HCT116 (cell line): ENCODE measurements around the gene PKD2L1. TPM values are rescaled to one million over a fixed set of nuclear protein-coding genes. Genes with fewer than 3 reads are reported as not detected.

Experiments used
- ATAC-seq: fragments of 200-7000 bp; cut with Tn5 transposase; 2 replicates; pipeline ENCODE4 v1.9.1; 2020; ENCODE audit warnings: mild to moderate bottlenecking, moderate library complexity
- BruUV-seq: library from RNA; stranded (reverse); fragments of 400-500 nt; replicated peaks from 2 replicates; lab custom pipeline; 2021; lab: Mats Ljungman, UMichigan
- CTCF ChIA-PET: fragments of 300-600 bp; sonication (Branson Sonifier 250); formaldehyde crosslinking; loops from one replicate; lab custom pipeline; 2021; ENCODE audit warnings: antibody characterized with exemption; lab: Charles Lee
- POLR2A ChIA-PET: fragments of 300-600, 350-600 bp; sonication (Branson Sonifier 250); formaldehyde crosslinking; loops from one replicate; lab custom pipeline; 2021; ENCODE audit warnings: antibody characterized with exemption; lab: Charles Lee
- RAD21 ChIA-PET, 2 experiments: fragments of 300-600 bp; sonication (Branson Sonifier 250); formaldehyde crosslinking; loops; one replicate each; lab custom pipeline; 2023; ENCODE audit warnings: low total read pairs in 2 of 2; ENCODE audit not compliant: uncharacterized antibody in 2 of 2, unreplicated experiment in 2 of 2, low non-redundant PET in 1 of 2; lab: Charles Lee
- DNase-seq: peaks from one replicate; pipeline ENCODE4 v3.0.0-alpha.2; 2010; ENCODE audit warnings: low read depth, low spot score
- H2AFZ ChIP-seq: fragments of 200-600 bp; shearing (Covaris generic), sonication (generic); 2 replicates; pipeline ENCODE4 v1.6.1; 2017; ENCODE audit warnings: low read depth, mixed run types, mixed read lengths, antibody characterized with exemption, low read length; ENCODE audit not compliant: poor library complexity, severe bottlenecking
- H3K27ac ChIP-seq: 2 replicates; pipeline ENCODE4 v1.5.1; 2012; ENCODE audit warnings: low read depth, low read length
- H3K27me3 ChIP-seq: fragments of 200-600 bp; sonication (generic); 2 replicates; pipeline ENCODE4 v1.6.1; 2016; ENCODE audit warnings: mixed run types, low read length, mixed read lengths; ENCODE audit not compliant: insufficient read depth
- H3K36me3 ChIP-seq, 2 experiments: fragments of 200-500 bp in 1 of 2; fragments of 200-600 bp in 1 of 2; sonication (Bioruptor generic) in 1 of 2; sonication (generic) in 1 of 2; 2 replicates each; pipeline versions ENCODE4 v1.5.1 to v1.6.1; 2014 to 2016; ENCODE audit warnings: low read length in 2 of 2, inconsistent platforms in 1 of 2, mixed read lengths in 1 of 2, mixed run types in 1 of 2; ENCODE audit not compliant: insufficient read depth in 2 of 2, control insufficient read depth in 1 of 2
- H3K4me1 ChIP-seq, 2 experiments: fragments of 200-600 bp in 1 of 2; sonication (generic) in 1 of 2; 2 replicates each; pipeline versions ENCODE4 v1.5.1 to v1.6.1; 2012 to 2017; ENCODE audit warnings: low read length in 2 of 2, inconsistent platforms in 1 of 2, mild to moderate bottlenecking in 1 of 2, mixed read lengths in 1 of 2, mixed run types in 1 of 2, moderate library complexity in 1 of 2; ENCODE audit not compliant: insufficient read depth in 2 of 2, control insufficient read depth in 1 of 2
- H3K4me2 ChIP-seq: fragments of 200-600 bp; sonication (generic); 2 replicates; pipeline ENCODE4 v1.6.1; 2017; ENCODE audit warnings: mixed run types, low read length, mixed read lengths
- H3K4me3 ChIP-seq, 2 experiments: fragments of 200-600 bp in 1 of 2; sonication (generic) in 1 of 2; replicated peaks in 1 of 2; 2 replicates each; pipeline ENCODE4 v1.5.1; 2011 to 2016; ENCODE audit warnings: low read length in 2 of 2, control low read depth in 1 of 2, low read depth in 1 of 2, mild to moderate bottlenecking in 1 of 2, mixed read lengths in 1 of 2, mixed run types in 1 of 2
- H3K79me2 ChIP-seq: fragments of 200-600 bp; sonication (generic); 2 replicates; pipeline ENCODE4 v1.6.1; 2017; ENCODE audit warnings: mild to moderate bottlenecking, mixed run types, low read length, moderate library complexity, mixed read lengths; ENCODE audit not compliant: insufficient read depth
- H3K9ac ChIP-seq: fragments of 200-600 bp; sonication (generic); 2 replicates; pipeline ENCODE4 v1.6.1; 2016; ENCODE audit warnings: low read length, mixed read lengths
- H3K9me2 ChIP-seq: fragments of 200-600 bp; sonication (generic), shearing (Covaris generic); 2 replicates; pipeline ENCODE4 v1.6.1; 2017; ENCODE audit warnings: mixed run types, mild to moderate bottlenecking, moderate library complexity; ENCODE audit not compliant: insufficient read depth
- H3K9me3 ChIP-seq, 2 experiments: fragments of 200-500 bp in 1 of 2; fragments of 200-600 bp in 1 of 2; sonication (Bioruptor generic) in 1 of 2; sonication (generic) in 1 of 2; 2 replicates each; pipeline ENCODE4 v1.6.1; 2014 to 2017; ENCODE audit warnings: low read length in 2 of 2, mixed read lengths in 2 of 2, inconsistent platforms in 1 of 2, low read depth in 1 of 2, mild to moderate bottlenecking in 1 of 2, mixed run types in 1 of 2, moderate library complexity in 1 of 2; ENCODE audit not compliant: control insufficient read depth in 1 of 2, insufficient read depth in 1 of 2
- H4K20me1 ChIP-seq: fragments of 200-600 bp; sonication (generic), shearing (Covaris generic); 2 replicates; pipeline ENCODE4 v1.6.1; 2017; ENCODE audit warnings: mixed run types, mild to moderate bottlenecking, moderate library complexity; ENCODE audit not compliant: insufficient read depth
- CBX3 ChIP-seq: IDR thresholded peaks from 2 replicates; pipeline ENCODE4 v1.6.1; 2012; ENCODE audit warnings: low read depth
- CEBPB ChIP-seq: IDR thresholded peaks from 2 replicates; pipeline ENCODE4 v1.6.1; 2012; ENCODE audit warnings: low read depth
- EGR1 ChIP-seq: IDR thresholded peaks from 2 replicates; pipeline ENCODE4 v1.6.1; 2012; ENCODE audit warnings: low read depth
- ELF1 ChIP-seq: IDR thresholded peaks from 2 replicates; pipeline ENCODE4 v1.6.1; 2012; ENCODE audit warnings: low read depth, borderline replicate concordance
- EZH2phosphoT487 ChIP-seq: fragments of 200-600 bp; IDR thresholded peaks from 2 replicates; pipeline ENCODE4 v1.6.1; 2018; ENCODE audit warnings: antibody characterized with exemption, borderline replicate concordance
- FOSL1 ChIP-seq: IDR thresholded peaks from 2 replicates; pipeline ENCODE4 v1.6.1; 2012; ENCODE audit warnings: low read depth
- JUND ChIP-seq: IDR thresholded peaks from 2 replicates; pipeline ENCODE4 v1.6.1; 2012
- POLR2A ChIP-seq: IDR thresholded peaks from 2 replicates; pipeline ENCODE4 v1.7.0; 2011; ENCODE audit warnings: borderline replicate concordance; ENCODE audit not compliant: insufficient read depth, insufficient read length; ENCODE audit errors: extremely low read depth
- POLR2AphosphoS5 ChIP-seq: IDR thresholded peaks from 2 replicates; pipeline ENCODE4 v1.6.1; 2011; ENCODE audit warnings: mild to moderate bottlenecking, low read depth, low read length, moderate library complexity
- RAD21 ChIP-seq: IDR thresholded peaks from 2 replicates; pipeline ENCODE4 v1.6.1; 2012; ENCODE audit warnings: low read depth, mild to moderate bottlenecking
- SIN3A ChIP-seq: IDR thresholded peaks from 2 replicates; pipeline ENCODE4 v1.6.1; 2012; ENCODE audit warnings: low read depth
- SRF ChIP-seq: IDR thresholded peaks from 2 replicates; pipeline ENCODE4 v1.6.1; 2012; ENCODE audit warnings: low read depth
- TCF7L2 ChIP-seq: IDR thresholded peaks from 2 replicates; pipeline ENCODE4 v1.7.0; 2011; ENCODE audit warnings: borderline replicate concordance, inconsistent platforms; ENCODE audit not compliant: insufficient read depth, insufficient read length; ENCODE audit errors: extremely low read depth
- YY1 ChIP-seq: IDR thresholded peaks from 2 replicates; pipeline ENCODE4 v1.6.1; 2011; ENCODE audit warnings: low read length, low read depth, moderate library complexity, mild to moderate bottlenecking; ENCODE audit not compliant: insufficient replicate concordance; ENCODE audit errors: extremely low read depth
- ZNF274 ChIP-seq: fragments of 200-500 bp; sonication (Bioruptor generic); IDR thresholded peaks from 2 replicates; pipeline ENCODE4 v1.6.1; 2014; ENCODE audit warnings: mild to moderate bottlenecking, low read depth, low read length, inconsistent platforms
- intact Hi-C: fragments of 100-400 bp; cut with micrococcal nuclease; formaldehyde crosslinking; loops from 2 replicates; pipeline ENCODE4 v1.10.0; 2022
- total RNA-seq: library from RNA; stranded (reverse); gene quantifications from one replicate; pipeline ENCODE4 v1.2.1, GENCODE V29; 2021; ENCODE audit not compliant: unreplicated experiment
- TF ChIP-seq, protein P1 (sequence below), 3 experiments: fragments of 200-600 bp in 1 of 3; sonication (generic) in 1 of 3; IDR thresholded peaks in 2 of 3; conservative IDR thresholded peaks in 1 of 3; 2 replicates each; pipeline ENCODE4 v1.5.1; 2012 to 2017; ENCODE audit warnings: low read depth in 2 of 3, low read length in 2 of 3, antibody characterized with exemption in 1 of 3, borderline replicate concordance in 1 of 3, control low read depth in 1 of 3, mild to moderate bottlenecking in 1 of 3, mixed read lengths in 1 of 3, mixed run types in 1 of 3, moderate library complexity in 1 of 3; ENCODE audit not compliant: insufficient read depth in 1 of 3
- TF ChIP-seq, protein P2 (sequence below): IDR thresholded peaks from 2 replicates; pipeline ENCODE4 v1.6.1; 2012; ENCODE audit warnings: low read depth
- TF ChIP-seq, protein P3 (sequence below): IDR thresholded peaks from 2 replicates; pipeline ENCODE4 v1.6.1; 2011; ENCODE audit warnings: mild to moderate bottlenecking, low read length, moderate library complexity; ENCODE audit not compliant: insufficient replicate concordance; ENCODE audit errors: extremely low read depth
- TF ChIP-seq, protein P4 (sequence below): IDR thresholded peaks from 2 replicates; pipeline ENCODE4 v1.6.1; 2012

Gene PKD2L1
- total RNA-seq, 1 experiment from 2014 or later, result 0.17 TPM

DNA sequence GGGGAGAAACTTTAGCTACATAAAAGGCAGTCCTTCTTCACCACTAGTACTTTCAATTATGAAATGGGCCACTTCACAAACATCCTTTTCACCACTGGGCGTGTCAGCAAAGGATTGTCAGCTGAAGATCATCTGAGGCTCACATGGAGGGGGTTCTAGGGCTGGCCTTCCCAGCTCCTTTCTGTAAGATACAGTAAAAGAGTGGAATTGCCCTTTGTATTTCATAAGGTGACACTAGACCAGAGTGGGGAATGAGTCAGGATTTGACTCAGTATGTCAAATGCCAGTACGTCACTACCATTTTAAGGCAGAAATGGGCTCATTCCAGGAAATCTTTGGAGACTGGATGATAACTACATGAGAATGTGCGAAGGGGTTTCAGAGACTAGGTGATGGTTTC lies 22.3 kb downstream of the PKD2L1 start:
- POLR2A ChIA-PET, result no interaction called here
- no TSS peak for BruUV-seq
- ATAC-seq (no peak), DNase-seq (no peak)
- no peak for TF ChIP-seq RAD21
- TF ChIP-seq, protein P1, sequence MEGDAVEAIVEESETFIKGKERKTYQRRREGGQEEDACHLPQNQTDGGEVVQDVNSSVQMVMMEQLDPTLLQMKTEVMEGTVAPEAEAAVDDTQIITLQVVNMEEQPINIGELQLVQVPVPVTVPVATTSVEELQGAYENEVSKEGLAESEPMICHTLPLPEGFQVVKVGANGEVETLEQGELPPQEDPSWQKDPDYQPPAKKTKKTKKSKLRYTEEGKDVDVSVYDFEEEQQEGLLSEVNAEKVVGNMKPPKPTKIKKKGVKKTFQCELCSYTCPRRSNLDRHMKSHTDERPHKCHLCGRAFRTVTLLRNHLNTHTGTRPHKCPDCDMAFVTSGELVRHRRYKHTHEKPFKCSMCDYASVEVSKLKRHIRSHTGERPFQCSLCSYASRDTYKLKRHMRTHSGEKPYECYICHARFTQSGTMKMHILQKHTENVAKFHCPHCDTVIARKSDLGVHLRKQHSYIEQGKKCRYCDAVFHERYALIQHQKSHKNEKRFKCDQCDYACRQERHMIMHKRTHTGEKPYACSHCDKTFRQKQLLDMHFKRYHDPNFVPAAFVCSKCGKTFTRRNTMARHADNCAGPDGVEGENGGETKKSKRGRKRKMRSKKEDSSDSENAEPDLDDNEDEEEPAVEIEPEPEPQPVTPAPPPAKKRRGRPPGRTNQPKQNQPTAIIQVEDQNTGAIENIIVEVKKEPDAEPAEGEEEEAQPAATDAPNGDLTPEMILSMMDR (IDR thresholded peaks at IDR 0.05 in 2 of 3, conservative IDR thresholded peaks at IDR 0.05 in 1 of 3; ENCODE audit: borderline replicate concordance in 1 of 3, insufficient read depth in 1 of 3, low read depth in 2 of 3, low read length in 2 of 3), result no peak
- TF ChIP-seq SRF, result no peak
- TF ChIP-seq POLR2A, result no peak
- TF ChIP-seq EGR1, result no peak
- TF ChIP-seq TCF7L2, result no peak
- no peak for TF ChIP-seq POLR2AphosphoS5
- TF ChIP-seq, protein P2, sequence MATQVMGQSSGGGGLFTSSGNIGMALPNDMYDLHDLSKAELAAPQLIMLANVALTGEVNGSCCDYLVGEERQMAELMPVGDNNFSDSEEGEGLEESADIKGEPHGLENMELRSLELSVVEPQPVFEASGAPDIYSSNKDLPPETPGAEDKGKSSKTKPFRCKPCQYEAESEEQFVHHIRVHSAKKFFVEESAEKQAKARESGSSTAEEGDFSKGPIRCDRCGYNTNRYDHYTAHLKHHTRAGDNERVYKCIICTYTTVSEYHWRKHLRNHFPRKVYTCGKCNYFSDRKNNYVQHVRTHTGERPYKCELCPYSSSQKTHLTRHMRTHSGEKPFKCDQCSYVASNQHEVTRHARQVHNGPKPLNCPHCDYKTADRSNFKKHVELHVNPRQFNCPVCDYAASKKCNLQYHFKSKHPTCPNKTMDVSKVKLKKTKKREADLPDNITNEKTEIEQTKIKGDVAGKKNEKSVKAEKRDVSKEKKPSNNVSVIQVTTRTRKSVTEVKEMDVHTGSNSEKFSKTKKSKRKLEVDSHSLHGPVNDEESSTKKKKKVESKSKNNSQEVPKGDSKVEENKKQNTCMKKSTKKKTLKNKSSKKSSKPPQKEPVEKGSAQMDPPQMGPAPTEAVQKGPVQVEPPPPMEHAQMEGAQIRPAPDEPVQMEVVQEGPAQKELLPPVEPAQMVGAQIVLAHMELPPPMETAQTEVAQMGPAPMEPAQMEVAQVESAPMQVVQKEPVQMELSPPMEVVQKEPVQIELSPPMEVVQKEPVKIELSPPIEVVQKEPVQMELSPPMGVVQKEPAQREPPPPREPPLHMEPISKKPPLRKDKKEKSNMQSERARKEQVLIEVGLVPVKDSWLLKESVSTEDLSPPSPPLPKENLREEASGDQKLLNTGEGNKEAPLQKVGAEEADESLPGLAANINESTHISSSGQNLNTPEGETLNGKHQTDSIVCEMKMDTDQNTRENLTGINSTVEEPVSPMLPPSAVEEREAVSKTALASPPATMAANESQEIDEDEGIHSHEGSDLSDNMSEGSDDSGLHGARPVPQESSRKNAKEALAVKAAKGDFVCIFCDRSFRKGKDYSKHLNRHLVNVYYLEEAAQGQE, result no peak
- TF ChIP-seq SIN3A, result no peak
- no peak for TF ChIP-seq FOSL1
- no peak for TF ChIP-seq ELF1
- no peak for TF ChIP-seq CEBPB
- TF ChIP-seq ZNF274, result no peak
- TF ChIP-seq YY1, result no peak
- TF ChIP-seq JUND, result no peak
- TF ChIP-seq, protein P3, sequence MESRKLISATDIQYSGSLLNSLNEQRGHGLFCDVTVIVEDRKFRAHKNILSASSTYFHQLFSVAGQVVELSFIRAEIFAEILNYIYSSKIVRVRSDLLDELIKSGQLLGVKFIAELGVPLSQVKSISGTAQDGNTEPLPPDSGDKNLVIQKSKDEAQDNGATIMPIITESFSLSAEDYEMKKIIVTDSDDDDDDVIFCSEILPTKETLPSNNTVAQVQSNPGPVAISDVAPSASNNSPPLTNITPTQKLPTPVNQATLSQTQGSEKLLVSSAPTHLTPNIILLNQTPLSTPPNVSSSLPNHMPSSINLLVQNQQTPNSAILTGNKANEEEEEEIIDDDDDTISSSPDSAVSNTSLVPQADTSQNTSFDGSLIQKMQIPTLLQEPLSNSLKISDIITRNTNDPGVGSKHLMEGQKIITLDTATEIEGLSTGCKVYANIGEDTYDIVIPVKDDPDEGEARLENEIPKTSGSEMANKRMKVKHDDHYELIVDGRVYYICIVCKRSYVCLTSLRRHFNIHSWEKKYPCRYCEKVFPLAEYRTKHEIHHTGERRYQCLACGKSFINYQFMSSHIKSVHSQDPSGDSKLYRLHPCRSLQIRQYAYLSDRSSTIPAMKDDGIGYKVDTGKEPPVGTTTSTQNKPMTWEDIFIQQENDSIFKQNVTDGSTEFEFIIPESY, result no peak
- TF ChIP-seq, protein P4, sequence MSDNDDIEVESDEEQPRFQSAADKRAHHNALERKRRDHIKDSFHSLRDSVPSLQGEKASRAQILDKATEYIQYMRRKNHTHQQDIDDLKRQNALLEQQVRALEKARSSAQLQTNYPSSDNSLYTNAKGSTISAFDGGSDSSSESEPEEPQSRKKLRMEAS, result no peak
- TF ChIP-seq EZH2phosphoT487, result no peak
- no peak for TF ChIP-seq CBX3
- Histone ChIP-seq H2AFZ (no peak overlapping the region), H3K4me1 (no peaks in the 10 kb centered on the region), H3K27ac (no peak overlapping the region), H3K27me3 (peaks cover 12% of the 10 kb centered on the region), H3K9ac (no peak overlapping the region), H4K20me1 (no peaks in the 10 kb centered on the region), H3K9me3 (no peaks in the 10 kb centered on the region), H3K4me2 (no peak overlapping the region), H3K36me3 (no peaks in the 10 kb centered on the region), H3K9me2 (no peaks in the 10 kb centered on the region), H3K79me2 (no peaks in the 10 kb centered on the region), H3K4me3 (no peak overlapping the region)
- intact Hi-C loops, result no loop called here
- RAD21 ChIA-PET, result no interaction called here
- CTCF ChIA-PET, result no interaction called here
